HL-60 (cell line): ENCODE measurements around the gene FMNL3.
"Not testable (repeated sequence)": the region's sequence is repeated elsewhere in the genome, so short reads cannot be mapped to it uniquely, and the experiment has no call there.

Experiments used
- DNase-seq, 2 experiments: peaks; one replicate each; pipeline ENCODE4 v3.0.0-alpha.2; 2010 to 2020; ENCODE audit warnings: low read depth in 1 of 2, low spot score in 1 of 2
- H3K27ac ChIP-seq: fragments of 250-450 bp; sonication (Bioruptor Pico); replicated peaks from 2 replicates; pipeline ENCODE4 v1.5.1; 2020; ENCODE audit warnings: mild to moderate bottlenecking, moderate library complexity
- H3K27me3 ChIP-seq: fragments of 250-450 bp; sonication (Bioruptor Pico); 2 replicates; pipeline ENCODE4 v1.5.1; 2021; ENCODE audit warnings: mild to moderate bottlenecking, moderate library complexity; ENCODE audit not compliant: insufficient read depth, poor library complexity, severe bottlenecking
- H3K4me3 ChIP-seq: replicated peaks from 2 replicates; pipeline ENCODE4 v1.5.1; 2011; ENCODE audit warnings: mild to moderate bottlenecking, control low read depth, low read length; ENCODE audit not compliant: insufficient read depth
- GABPA ChIP-seq: IDR thresholded peaks from 2 replicates; pipeline ENCODE4 v1.6.1; 2012; ENCODE audit warnings: low read depth
- POLR2AphosphoS5 ChIP-seq: IDR thresholded peaks from 2 replicates; pipeline ENCODE4 v1.6.1; 2012; ENCODE audit warnings: low read depth
- REST ChIP-seq: IDR thresholded peaks from 2 replicates; pipeline ENCODE4 v1.6.1; 2012; ENCODE audit warnings: low read depth; ENCODE audit not compliant: insufficient replicate concordance
- SPI1 ChIP-seq: IDR thresholded peaks from 2 replicates; pipeline ENCODE4 v1.6.1; 2012; ENCODE audit warnings: low read depth, mild to moderate bottlenecking, borderline replicate concordance
- TF ChIP-seq, protein P1 (sequence below): IDR thresholded peaks from one replicate; pipeline ENCODE4 v1.5.1; 2011; ENCODE audit warnings: low read length, control low read depth, inconsistent platforms; ENCODE audit not compliant: insufficient read depth

FMNL3 gene

DNA sequence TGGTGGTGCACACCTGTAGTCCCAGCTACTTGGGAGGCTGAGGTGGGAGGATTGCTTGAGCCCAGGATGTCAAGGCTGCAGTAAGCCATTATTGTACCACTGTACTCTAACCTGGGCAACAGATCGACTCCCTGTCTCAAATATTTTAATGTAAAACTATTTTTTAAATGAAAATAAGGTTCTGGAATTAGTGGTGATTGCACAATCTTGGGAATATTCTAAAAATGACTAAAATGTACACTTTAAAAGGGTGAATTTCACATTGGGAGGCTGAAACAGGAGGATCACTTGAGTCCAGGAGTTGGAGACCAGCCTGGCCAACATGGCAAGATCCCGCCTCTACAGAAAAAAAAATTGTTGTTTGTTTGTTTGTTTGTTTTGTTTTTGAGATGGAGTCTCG is 21.2 kb upstream of the FMNL3 start:
- TF ChIP-seq REST (no peak), SPI1 (no peak), POLR2AphosphoS5 (no peak), GABPA (no peak)
- TF ChIP-seq, protein P1, sequence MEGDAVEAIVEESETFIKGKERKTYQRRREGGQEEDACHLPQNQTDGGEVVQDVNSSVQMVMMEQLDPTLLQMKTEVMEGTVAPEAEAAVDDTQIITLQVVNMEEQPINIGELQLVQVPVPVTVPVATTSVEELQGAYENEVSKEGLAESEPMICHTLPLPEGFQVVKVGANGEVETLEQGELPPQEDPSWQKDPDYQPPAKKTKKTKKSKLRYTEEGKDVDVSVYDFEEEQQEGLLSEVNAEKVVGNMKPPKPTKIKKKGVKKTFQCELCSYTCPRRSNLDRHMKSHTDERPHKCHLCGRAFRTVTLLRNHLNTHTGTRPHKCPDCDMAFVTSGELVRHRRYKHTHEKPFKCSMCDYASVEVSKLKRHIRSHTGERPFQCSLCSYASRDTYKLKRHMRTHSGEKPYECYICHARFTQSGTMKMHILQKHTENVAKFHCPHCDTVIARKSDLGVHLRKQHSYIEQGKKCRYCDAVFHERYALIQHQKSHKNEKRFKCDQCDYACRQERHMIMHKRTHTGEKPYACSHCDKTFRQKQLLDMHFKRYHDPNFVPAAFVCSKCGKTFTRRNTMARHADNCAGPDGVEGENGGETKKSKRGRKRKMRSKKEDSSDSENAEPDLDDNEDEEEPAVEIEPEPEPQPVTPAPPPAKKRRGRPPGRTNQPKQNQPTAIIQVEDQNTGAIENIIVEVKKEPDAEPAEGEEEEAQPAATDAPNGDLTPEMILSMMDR, result no peak
- no peak for DNase-seq
- Histone ChIP-seq H3K27ac (no peak overlapping the region), H3K4me3 (no peak overlapping the region), H3K27me3 (no peaks in the 10 kb centered on the region)

DNA sequence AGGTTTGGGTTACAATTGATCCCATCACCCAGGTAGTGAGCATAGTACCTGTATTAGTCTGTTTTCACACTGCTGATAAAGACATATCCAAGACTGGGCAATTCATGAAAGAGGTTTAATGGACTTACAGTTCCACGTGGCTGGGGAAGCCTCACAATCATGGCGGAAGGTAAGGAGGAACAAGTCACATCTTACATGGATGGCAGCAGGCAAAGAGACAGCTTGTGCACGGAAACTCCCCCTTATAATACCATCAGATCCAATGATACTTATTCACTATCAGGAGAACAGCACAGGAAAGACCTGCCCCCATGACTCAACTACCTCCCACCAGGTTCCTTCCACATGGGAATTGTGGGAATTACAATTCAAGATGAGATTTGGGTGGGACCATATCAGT is 14.2 kb upstream of the FMNL3 start:
- DNase-seq, result not testable (repeated sequence)

DNA sequence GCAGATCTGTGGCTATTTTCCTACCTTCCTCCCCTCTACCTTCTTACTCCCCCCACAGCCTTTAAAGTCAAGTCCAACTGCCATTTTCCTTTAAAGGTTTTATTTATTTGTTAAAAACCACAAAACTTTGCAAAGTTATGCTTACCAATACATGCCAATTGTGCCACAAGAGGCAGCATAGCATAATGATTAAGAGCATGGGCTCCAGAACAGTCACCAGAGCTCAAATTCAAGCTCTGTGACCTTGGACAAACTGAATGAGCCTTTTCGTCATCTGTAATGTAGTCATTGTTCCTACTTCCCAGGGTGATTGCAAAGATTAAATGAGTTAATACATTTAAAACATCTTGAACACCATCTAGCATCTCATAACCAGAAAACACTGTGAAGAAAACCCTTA is 13.0 kb upstream of the FMNL3 start:
- TF ChIP-seq SPI1 (no peak), GABPA (no peak), REST (no peak), POLR2AphosphoS5 (no peak)
- TF ChIP-seq, protein P1, result no peak
- H3K27me3 ChIP-seq, result no peaks in the 10 kb centered on the region
- no peak for DNase-seq
- no peak overlapping the region for H3K27ac ChIP-seq
- no peak overlapping the region for H3K4me3 ChIP-seq

More for the DNA sequence above, 14.2 kb upstream of the FMNL3 start:
- H3K27me3 ChIP-seq, H3K27ac ChIP-seq, H3K4me3 ChIP-seq: not testable (repeated sequence)

GRCh38 chr12:49717800-49718199 is 10.6 kb upstream of the FMNL3 start:
- not testable (repeated sequence) for H3K27ac ChIP-seq, DNase-seq, H3K4me3 ChIP-seq, H3K27me3 ChIP-seq

- no peak overlapping the region for H3K27ac ChIP-seq
- DNase-seq, result no peak
- H3K4me3 ChIP-seq, result no peak overlapping the region
- H3K27me3 ChIP-seq, result no peaks in the 10 kb centered on the region
- TF ChIP-seq POLR2AphosphoS5, result no peak
Observed at GRCh38 chr12:49716553-49716952, 9.3 kb upstream of the FMNL3 start.

DNA sequence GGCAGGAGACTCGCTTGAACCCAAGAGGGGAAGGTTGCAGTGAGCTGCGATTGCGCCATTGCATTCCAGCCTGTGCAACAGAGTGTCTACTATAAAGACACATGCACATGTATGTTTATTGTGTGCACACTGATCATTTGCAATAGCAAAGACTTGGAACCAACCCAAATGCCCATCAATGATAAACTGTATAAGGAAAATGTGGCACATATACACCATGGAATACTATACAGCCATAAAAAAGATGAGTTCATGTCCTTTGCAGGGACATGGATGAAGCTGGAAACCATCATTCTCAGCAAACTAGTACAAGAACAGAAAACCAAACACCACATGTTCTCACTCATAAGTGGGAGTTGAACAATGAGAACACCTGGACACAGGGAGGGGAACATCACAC is 6.7 kb upstream of the FMNL3 start:
- H3K27ac ChIP-seq, H3K4me3 ChIP-seq, DNase-seq, H3K27me3 ChIP-seq: not testable (repeated sequence)
